Body of pancreas (tissue), 4 donors: ENCODE results near the gene PROCR.

ENCODE experiments used
- POLR2A ChIP-seq, 3 donors: fragments of 450-650 bp; IDR thresholded peaks; one replicate each; pipeline ENCODE4 v1.6.1; 2016; ENCODE audit warnings: antibody characterized with exemption in 3 of 3, mild to moderate bottlenecking in 2 of 3
- TF ChIP-seq, protein P1 (sequence below), 7 experiments: fragments of 450-650 bp in 4 of 7; fragments of 200-600 bp in 3 of 7; sonication (generic) in 3 of 7; IDR thresholded peaks; one replicate each; pipeline ENCODE4 v1.5.1; 2016 to 2019; ENCODE audit warnings: antibody characterized with exemption in 7 of 7

DNA sequence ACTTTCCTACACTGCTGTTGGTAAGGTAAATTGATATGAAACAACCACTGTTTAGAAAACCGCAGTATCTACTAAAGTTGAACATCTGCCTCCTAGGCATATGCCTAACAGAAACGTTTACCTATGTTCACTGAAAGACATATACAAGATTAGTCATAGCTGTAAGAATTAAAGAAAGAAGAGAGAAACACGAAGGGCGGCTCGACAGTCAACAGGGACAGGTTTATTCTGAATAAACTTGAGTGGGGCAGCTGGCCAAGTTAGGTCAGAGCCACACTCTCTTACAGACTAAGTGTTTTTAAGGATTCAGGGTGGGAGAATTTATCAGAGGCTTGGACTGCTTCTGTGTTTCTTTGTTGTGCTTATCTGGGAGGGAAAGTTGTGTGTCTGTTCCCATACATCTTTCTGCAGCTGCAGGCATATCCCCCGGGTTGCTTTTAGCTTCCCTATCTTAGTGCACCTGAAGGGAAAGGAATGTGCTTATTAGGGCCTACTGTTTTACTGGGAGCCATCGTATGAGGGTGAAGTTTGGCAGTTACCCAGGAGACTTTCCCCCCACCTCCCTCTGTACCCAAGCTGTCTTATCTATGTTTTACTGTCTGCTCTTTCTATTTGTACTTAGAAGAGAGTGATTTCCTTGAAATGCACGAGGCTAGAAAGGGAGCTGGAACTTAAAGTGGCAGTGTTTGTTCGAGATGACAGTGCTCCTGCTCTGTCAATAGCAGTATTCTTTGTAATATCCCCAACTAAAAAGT lies 20.4 kb downstream of the PROCR start:
- TF ChIP-seq, protein P1, sequence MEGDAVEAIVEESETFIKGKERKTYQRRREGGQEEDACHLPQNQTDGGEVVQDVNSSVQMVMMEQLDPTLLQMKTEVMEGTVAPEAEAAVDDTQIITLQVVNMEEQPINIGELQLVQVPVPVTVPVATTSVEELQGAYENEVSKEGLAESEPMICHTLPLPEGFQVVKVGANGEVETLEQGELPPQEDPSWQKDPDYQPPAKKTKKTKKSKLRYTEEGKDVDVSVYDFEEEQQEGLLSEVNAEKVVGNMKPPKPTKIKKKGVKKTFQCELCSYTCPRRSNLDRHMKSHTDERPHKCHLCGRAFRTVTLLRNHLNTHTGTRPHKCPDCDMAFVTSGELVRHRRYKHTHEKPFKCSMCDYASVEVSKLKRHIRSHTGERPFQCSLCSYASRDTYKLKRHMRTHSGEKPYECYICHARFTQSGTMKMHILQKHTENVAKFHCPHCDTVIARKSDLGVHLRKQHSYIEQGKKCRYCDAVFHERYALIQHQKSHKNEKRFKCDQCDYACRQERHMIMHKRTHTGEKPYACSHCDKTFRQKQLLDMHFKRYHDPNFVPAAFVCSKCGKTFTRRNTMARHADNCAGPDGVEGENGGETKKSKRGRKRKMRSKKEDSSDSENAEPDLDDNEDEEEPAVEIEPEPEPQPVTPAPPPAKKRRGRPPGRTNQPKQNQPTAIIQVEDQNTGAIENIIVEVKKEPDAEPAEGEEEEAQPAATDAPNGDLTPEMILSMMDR (IDR thresholded peaks at IDR 0.05), result no peak
- TF ChIP-seq POLR2A (IDR thresholded peaks at IDR 0.05), result no peak
